ENCODE data around the gene AFF3. TPM values are rescaled to one million over a fixed set of nuclear protein-coding genes. Genes with fewer than 3 reads are reported as not detected.
A peak's percentile ranks its signal among the peaks of the same experiment; 100 is the strongest.

The AFF3 gene
- total RNA-seq, 1 experiment from 2014 or later, result 1.6 TPM

DNA sequence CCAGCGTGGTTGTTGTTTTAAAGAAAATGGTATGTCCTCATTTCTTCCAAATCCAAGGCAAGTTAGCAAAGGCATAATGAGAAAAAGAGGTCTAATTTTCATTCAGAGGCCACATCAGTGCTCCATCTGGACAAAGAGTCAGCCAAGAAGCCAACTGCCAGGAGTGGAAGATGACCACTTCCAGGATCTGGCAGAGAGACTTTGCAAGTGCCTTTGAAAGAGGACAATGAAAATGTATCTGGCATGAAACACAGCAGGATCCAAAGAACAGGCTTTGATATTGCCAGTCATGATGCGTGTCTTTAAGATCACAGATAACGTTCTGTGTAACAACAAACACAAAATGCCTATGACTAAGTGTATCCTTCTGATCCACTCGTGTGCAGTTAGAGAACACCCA lies 82.8 kb downstream of the AFF3 start:
- DNase-seq (ENCODE audit: low read depth), result no peak
- in situ Hi-C loops (cut with HindIII; ENCODE audit: low pct_unique_long_range_greater_than_20kb, low sequenced_read_pairs), result no loop called here

DNA sequence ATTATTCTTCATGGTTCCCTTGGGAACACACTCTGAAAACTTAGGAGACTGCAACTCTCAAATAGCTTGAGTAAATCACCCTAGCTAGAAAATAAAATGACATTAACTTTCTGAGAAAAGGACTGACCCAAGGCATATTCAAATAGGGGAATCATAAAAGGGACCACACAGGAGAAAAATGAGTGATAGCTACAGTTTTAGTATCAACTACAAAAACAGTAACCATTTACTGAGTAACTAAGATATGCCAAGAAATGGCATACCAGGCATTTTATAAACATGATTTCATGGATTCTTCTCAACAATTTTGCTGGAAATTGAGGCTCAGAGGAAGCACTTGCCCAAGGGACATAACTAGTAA lies 84.5 kb downstream of the AFF3 start:
- DNase-seq (ENCODE audit: low read depth), result peak; percentile 56
- in situ Hi-C loops (cut with HindIII; ENCODE audit: low pct_unique_long_range_greater_than_20kb, low sequenced_read_pairs), result no loop called here

DNA sequence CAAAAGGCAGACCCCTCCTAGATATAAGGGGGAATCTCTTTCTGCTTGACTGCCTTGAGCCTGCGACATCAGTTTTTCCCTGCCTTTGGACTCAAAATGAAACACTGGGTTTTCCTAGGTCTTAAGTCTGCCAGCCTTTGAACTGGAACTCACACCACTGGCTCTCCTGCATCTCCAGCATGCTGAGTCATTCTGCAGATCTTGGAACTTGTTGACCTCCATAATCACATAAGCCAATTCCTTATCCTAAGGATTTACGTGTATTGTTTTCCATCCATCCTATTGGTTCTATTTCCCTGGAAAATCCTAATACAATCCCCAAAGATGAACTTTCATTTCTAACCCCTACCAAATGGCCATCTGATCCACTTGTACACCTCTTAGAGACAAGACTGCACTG lies 88.0 kb downstream of the AFF3 start:
- DNase-seq (ENCODE audit: low read depth), result peak; percentile 30
- in situ Hi-C loops (cut with HindIII; ENCODE audit: low pct_unique_long_range_greater_than_20kb, low sequenced_read_pairs), result no loop called here

DNA sequence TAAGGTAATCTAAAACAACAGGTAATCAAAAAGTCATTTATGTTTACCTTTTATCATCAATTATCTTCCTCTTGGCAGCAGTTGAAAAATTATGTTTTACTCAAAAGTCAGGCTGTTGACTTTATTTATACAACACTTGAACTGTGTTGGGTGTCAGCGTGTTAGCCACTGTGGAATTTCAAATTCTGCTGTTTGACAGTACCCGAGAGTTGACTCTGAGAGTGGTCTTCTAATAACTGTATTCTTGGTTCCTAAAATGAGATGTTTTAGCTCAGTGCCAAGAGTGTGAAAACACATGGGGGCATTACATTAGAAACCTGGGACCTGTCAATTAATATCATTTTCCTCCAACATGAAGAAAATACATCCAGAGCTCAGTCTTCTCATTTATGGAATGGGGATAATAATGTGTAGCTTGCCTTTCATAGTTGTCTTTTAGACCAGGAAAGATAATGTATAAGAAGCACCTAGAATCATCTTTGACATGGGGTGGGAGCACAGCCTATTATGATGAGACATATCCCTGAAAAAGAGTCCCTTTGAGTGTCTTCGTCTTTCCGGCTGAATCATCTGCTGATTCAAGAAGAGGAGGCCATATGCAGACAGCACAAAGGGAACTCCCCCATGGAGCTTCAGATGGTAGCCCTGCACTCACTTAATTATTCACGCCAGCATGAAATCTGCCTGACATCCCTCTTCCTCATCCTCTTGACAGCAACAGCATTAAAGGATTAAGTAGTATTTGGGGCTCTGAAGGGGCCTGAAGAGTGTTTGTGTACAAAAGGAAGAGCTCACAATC lies 89.1 kb downstream of the AFF3 start:
- DNase-seq (ENCODE audit: low read depth), result no peak
- in situ Hi-C loops (cut with HindIII; ENCODE audit: low pct_unique_long_range_greater_than_20kb, low sequenced_read_pairs), result no loop called here

DNA sequence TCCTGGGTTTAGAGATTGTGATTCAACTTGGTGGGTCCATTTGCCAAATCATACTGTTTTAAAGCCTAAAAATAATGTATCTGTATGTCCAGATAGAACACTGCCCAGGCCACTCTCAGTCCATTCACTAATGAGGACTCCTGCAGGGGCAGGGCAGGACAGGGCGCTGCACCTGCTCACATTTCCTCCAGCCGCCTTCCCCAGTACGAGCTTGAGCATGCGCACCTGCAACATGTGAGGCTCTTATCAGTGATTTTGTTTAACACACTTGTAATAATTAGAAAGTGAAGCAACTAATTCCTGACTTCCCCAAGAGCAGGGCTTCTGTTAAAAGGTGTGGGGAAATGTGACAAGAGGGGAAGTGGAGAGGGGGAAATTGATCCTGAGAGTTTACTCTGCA lies 89.7 kb downstream of the AFF3 start:
- in situ Hi-C loops (cut with HindIII; ENCODE audit: low pct_unique_long_range_greater_than_20kb, low sequenced_read_pairs), result no loop called here
- DNase-seq (ENCODE audit: low read depth), result no peak

DNA sequence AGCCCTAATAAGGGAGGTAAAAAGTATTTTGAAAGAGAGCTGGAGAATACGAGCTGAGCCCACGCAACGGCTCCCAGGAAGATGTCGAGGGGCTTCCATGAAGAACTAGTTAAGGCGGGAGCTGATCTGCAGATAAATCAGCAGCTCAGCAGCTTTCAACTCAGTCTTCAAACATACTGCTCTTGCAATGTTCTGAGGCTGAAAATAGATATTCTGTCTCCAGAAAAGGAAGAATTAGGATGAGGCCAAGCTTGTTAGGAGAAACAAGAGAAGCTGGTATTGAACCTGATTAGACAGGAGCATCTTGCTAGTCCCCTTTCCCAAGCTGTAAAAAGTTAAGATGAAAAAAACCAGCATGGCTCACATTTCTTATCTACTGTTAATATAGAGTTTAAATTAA lies 91.1 kb downstream of the AFF3 start:
- in situ Hi-C loops (cut with HindIII; ENCODE audit: low pct_unique_long_range_greater_than_20kb, low sequenced_read_pairs), result no loop called here
- no peak for DNase-seq (ENCODE audit: low read depth)

DNA sequence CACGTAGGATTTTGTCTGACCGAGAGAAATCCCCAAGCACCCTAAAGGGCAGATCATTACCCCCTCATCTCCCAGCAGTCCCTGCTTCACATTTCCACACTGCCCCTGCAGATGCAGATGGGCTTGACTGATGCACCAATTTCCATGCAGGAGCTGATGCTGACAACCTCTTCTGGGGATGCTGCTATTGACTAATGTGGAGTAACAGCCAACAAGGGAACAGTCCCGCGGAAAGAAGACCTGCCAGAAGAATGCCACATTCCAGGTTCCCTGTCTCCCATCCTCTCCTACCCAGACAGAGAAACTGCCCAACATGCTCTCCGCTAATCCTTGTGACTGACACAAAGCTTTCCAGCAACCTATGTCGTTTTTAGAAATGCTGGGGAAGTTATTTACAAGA lies 91.7 kb downstream of the AFF3 start:
- DNase-seq (ENCODE audit: low read depth), result no peak
- in situ Hi-C loops (cut with HindIII; ENCODE audit: low pct_unique_long_range_greater_than_20kb, low sequenced_read_pairs), result no loop called here

DNA sequence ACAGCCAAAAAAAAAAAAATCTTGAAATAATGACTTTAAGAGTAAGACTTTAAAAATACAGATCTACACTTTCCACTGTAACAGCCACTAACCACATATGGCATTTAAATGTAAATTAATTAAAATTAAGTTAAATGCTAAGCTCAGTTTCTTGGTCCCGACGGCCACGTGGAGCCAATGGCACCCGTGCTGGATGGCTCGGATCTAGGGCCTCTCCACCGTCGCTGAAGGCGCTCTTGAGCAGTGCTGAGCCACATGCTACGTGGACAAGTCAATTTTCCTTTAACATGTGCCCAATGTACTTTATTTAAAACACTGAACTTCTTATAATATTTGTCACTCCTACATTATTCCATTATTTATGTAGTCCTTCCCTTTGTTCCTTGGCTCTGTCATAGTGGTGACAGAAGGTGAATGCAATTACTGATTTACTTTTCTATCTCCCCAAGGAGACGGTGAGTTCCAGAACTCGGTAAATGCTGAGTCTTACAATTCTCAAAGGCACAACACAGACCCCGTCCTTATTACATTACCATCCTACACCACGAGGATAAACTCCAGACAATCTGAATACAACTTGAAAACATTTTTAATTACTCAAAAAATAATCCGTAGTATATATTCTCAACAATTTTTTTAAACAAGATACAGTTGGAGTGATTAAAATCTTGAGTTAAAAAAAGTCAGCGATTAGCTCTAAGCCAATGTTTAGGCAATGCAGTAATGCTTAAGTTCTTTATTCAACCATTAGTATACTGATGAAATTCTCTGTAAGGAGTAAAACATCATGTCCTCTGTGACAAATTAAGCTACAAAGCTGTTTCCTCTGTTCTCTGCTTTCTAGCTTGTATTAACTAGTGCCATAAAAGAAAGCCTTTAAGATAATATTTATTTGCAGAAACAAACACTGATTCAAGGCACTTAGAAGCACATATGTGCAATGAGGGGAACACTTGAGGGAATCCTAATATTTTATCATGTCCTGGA lies 95.1 kb downstream of the AFF3 start:
- no peak for DNase-seq (ENCODE audit: low read depth)
- in situ Hi-C loops (cut with HindIII; ENCODE audit: low pct_unique_long_range_greater_than_20kb, low sequenced_read_pairs), result no loop called here

DNA sequence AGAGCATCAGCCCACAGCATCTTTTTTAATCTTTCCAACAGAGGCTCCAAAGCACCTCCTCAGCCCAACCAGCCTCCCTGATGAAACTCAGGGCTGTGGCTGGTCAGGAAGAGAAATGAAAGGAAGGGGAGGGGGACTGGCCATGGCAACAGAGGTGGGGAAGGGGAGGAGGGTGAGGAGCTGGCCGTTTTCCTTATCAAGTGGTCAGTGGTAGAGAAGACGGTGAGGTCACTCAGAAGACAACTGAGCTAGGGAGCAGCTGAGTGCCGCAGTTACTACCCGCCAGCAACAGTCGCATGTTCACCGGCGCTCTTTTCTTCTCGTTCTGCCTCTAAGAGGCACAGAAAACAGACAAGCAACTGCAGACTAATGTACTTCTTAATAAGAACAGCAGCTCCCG lies 97.4 kb downstream of the AFF3 start:
- in situ Hi-C loops (cut with HindIII; ENCODE audit: low pct_unique_long_range_greater_than_20kb, low sequenced_read_pairs), result no loop called here
- no peak for DNase-seq (ENCODE audit: low read depth)

DNA sequence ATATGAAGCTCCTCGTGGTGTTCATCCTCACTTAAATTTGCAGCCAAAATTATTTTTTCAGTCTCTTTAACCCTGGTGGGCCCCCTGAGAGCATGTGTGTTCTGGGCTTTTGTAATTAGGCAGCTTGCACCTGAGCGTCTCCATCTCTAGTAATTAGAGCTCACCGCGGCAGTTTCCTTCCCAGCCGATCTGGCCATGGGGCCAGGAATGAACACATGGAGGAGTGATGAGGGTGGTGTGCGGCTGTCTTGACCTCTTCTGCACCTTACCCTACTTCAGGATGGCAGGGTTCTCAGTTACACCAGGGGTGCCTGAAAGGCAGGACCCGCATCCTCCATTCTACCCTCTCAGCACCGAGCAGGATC lies 98.5 kb downstream of the AFF3 start:
- no peak for DNase-seq (ENCODE audit: low read depth)
- in situ Hi-C loops (cut with HindIII; ENCODE audit: low pct_unique_long_range_greater_than_20kb, low sequenced_read_pairs), result no loop called here

DNA sequence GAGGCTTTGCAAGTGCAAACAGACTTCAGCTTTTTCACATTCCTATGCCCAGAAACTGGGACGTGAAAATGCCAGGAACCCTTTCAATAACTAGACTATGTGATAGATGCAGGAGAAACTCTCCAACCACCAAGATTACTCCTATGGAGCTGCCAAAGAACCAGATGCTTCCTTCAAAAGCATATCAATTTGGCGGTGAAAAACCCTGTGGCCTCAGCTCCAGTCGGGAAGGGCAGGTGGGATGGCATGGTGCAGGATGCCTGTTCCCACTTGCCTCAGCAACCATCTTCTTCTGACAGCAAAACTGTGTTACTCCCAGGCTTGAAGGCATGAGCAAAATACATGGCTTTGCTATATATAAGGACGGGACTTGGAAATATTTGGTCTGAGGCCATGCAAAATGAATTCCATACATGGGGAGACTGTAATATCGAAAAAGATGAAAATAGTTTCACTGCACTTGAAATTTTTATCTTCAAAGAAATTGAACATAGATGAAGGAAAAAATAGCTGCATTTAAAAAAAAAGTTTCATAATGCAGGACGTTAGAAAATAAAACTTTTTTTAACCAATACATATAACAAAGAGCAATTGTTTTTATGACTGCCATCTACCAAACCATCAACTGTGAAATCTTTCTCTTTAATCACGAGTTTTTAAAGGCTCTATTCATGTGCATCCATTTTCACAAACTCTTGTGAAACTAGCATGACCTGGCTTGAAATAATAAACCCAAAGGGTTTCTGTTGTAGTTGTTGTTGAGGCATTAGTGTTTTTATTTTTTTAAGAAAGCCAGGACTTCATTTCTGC lies 99.1 kb downstream of the AFF3 start:
- in situ Hi-C loops (cut with HindIII; ENCODE audit: low pct_unique_long_range_greater_than_20kb, low sequenced_read_pairs), result no loop called here
- DNase-seq (ENCODE audit: low read depth), result no peak

DNA sequence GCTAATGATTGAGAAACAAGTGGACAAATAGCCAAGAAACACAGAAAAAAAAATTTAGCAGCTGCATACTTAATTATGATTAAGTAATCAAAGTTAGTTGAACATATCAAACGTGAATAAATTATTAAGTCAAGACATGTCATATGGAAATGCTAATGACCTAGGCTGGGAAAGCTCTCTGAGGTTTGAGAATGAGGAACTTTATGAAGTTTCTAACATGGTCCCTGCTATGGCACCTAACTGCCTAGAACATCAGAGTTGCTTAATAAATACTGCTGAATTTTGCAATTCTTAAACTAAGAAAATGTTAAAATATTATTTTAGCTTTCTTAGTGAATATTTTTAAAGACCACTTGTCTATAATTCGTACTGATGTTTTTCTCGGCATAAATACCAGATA lies 99.8 kb downstream of the AFF3 start:
- DNase-seq (ENCODE audit: low read depth), result no peak
- in situ Hi-C loops (cut with HindIII; ENCODE audit: low pct_unique_long_range_greater_than_20kb, low sequenced_read_pairs), result no loop called here

DNA sequence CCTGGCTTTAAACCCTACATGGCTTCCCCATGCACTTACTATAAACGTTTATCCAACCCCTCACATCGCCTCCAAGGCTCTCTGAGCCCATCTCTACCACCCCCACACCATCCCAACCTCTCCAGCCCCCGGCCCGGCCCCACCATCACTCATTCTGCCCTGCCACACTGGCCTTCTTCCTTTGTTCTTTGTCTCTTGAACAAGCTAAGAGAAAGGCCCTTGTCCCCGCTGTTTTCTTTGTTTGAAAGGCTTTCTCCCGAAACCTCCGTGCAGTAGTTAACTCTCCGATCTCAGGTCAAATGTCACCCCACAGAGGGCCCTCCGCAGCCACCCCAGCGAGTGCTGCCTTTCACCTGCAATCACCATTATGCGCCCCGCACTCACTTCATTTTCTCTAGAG lies 100.4 kb downstream of the AFF3 start:
- DNase-seq (ENCODE audit: low read depth), result no peak
- in situ Hi-C loops (cut with HindIII; ENCODE audit: low pct_unique_long_range_greater_than_20kb, low sequenced_read_pairs), result no loop called here

DNA sequence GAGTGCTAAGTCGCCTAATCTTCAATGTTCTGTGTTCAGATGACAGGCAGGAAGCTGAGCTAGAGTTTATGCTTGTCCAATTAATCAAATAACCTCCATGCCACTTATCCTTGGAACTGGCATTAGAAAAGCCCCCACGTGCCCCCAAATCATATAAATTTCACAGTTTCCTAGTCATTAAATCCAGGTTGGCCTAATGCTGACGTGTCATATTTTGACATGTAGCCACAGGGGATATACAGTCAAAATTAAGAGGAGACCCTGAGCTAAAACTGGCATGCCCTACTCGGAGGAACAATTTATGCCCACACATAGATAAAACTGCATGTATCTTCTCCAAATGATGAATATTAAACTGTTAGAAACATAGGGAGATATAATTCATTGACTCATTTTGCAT lies 101.0 kb downstream of the AFF3 start:
- no peak for DNase-seq (ENCODE audit: low read depth)
- in situ Hi-C loops (cut with HindIII; ENCODE audit: low pct_unique_long_range_greater_than_20kb, low sequenced_read_pairs), result no loop called here

DNA sequence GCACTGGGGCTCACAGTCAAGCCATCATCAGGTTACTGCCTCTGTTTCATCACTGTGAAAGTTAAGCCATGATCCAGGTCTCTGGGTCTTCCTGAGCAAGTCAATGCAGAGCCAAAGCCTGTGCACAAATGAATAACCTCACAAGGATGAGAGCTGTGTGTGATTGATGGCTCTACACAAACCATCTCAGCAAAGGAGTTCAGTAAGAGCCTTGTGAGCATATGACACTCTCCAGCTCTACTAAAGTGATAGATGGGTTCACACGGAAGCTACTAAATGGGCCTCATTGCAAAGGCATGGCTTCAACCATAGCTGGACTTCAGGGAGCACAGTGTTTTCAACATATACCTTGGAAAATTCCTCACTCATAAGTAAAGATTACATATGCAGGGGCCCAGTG lies 101.5 kb downstream of the AFF3 start:
- DNase-seq (ENCODE audit: low read depth), result no peak
- in situ Hi-C loops (cut with HindIII; ENCODE audit: low pct_unique_long_range_greater_than_20kb, low sequenced_read_pairs), result no loop called here

DNA sequence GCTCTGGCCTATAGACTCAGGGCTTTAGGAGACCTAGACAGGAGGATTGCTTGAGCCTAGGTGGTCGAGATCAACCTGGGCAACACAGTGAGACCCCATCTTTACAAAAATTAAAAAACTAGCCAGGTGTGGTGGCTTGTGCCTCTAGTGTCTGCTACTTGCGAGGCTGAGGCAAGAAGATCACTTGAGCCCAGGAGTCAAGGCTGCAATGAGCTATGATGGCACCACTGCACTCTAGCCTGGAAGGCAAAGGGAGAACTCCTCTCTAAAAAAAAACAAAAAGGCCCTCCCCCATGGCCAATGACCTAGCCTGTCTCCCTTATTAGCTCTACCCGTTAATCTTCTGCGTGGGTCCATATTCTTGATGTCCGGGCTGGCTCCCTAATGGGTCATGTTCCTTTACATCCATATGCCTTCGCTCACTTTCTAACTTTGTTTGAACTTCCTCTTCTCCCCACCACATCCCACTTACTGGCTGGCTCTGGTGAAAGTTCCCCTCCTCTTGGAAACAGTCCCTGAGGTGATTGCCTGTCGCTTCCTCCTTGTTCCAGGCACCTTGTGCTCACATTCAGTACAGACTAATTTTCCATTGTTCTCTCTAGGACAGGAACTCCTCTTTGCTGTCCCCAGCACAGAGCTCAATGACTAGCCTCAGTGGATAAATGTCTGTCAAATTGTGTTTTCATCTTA lies 103.0 kb downstream of the AFF3 start:
- in situ Hi-C loops (cut with HindIII; ENCODE audit: low pct_unique_long_range_greater_than_20kb, low sequenced_read_pairs), result no loop called here
- DNase-seq (ENCODE audit: low read depth), result no peak

DNA sequence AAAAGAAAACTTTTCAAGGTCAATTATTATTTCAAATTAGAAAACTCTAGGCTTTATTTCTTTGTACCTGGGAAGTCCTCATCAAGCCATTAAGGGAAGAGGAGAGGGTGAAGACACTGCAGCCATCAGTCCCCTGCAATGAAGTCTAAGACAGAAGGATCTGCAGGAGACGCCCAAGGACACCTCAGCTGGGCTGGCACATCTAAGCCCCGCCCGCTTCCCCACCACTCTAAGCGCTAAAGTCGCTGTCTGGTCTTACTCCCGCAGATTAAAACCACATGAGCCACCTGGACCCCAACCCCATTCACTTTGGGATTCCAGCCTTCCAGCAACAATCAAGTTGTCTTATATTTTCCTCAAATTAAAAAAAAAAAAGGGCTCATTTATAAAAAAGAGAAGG lies 104.4 kb downstream of the AFF3 start:
- in situ Hi-C loops (cut with HindIII; ENCODE audit: low pct_unique_long_range_greater_than_20kb, low sequenced_read_pairs), result no loop called here
- DNase-seq (ENCODE audit: low read depth), result no peak

DNA sequence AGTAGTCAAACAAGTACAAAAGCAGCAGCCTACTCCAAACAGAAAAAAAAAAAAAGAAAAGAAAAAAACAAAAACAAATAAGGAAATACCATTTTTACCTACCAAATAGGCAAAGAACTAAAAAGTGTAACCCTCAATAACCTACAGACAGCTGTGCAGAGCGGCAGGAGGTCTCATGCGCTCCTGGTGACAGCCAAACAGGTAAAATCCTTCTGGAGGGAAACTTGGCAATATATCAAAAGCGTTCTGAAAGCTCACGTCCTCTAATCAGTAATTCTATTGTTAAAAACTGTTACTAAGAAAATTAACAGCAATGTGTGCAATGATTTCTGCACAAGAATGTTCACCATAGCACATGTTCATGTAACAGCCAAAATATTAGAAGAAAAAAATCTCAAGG lies 105.6 kb downstream of the AFF3 start:
- in situ Hi-C loops (cut with HindIII; ENCODE audit: low pct_unique_long_range_greater_than_20kb, low sequenced_read_pairs), result no loop called here
- DNase-seq (ENCODE audit: low read depth), result no peak
